Measurements from ENCODE around the gene TAPBP. TPM values are rescaled to one million over a fixed set of nuclear protein-coding genes. Genes with fewer than 3 reads are reported as not detected.
A peak's percentile ranks its signal among the peaks of the same experiment; 100 is the strongest.

TAPBP gene
- polyA plus RNA-seq, 2 of the 4 experiments (the other 2 are of a cell fraction), result 16.8 to 37.5 TPM

GRCh38 chr6:33314515-33314942, 651 bp upstream of the TAPBP start:
- ChIA-PET POLR2A (no interaction called here), CTCF (no interaction called here)
- ATAC-seq (peak; percentile 54 to 57), DNase-seq (ENCODE audit: low read depth in 1 of 2, low spot score in 1 of 2) (peak; percentile 65 to 89), FAIRE-seq (no peak)
- H3K4me3 ChIP-seq, result peak overlapping the region; percentile 74
- peak overlapping the region; percentile 92 for H3K4me2 ChIP-seq
- TF ChIP-seq, protein P1, sequence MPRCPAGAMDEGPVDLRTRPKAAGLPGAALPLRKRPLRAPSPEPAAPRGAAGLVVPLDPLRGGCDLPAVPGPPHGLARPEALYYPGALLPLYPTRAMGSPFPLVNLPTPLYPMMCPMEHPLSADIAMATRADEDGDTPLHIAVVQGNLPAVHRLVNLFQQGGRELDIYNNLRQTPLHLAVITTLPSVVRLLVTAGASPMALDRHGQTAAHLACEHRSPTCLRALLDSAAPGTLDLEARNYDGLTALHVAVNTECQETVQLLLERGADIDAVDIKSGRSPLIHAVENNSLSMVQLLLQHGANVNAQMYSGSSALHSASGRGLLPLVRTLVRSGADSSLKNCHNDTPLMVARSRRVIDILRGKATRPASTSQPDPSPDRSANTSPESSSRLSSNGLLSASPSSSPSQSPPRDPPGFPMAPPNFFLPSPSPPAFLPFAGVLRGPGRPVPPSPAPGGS (IDR thresholded peaks at IDR 0.05), result no peak
- TF ChIP-seq, protein P2, sequence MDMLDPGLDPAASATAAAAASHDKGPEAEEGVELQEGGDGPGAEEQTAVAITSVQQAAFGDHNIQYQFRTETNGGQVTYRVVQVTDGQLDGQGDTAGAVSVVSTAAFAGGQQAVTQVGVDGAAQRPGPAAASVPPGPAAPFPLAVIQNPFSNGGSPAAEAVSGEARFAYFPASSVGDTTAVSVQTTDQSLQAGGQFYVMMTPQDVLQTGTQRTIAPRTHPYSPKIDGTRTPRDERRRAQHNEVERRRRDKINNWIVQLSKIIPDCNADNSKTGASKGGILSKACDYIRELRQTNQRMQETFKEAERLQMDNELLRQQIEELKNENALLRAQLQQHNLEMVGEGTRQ (IDR thresholded peaks at IDR 0.05), result 0 out of 2 replicates have a peak, but pooled peaks have one; percentile 55
- TF ChIP-seq TFCP2L1 (CRISPR knock-in tag; IDR thresholded peaks at IDR 0.05) (no peak), HOXB13 (CRISPR knock-in tag; IDR thresholded peaks at IDR 0.05; ENCODE audit: low read depth) (no peak)
- H3K4me1 ChIP-seq, result peaks cover 35% of the 10 kb centered on the region
- H3K27ac ChIP-seq, result peak overlapping the region; percentile 93 to 97
- 4% methylated on average over 10 of the region's 10 CpGs for WGBS (ENCODE audit: missing lambda C conversion rate)
- H3K9me3 ChIP-seq, result no peaks in the 10 kb centered on the region

GRCh38 chr6:33313105-33313708, 671 bp downstream of the TAPBP start:
- CTCF ChIA-PET, result interaction anchor here (0.9 to 6.0 kb wide), 4 partner anchors 13 to 35 kb away, joined by 3 to 40 read pairs (median 9); partner anchors contain the start of gene RGL2
- WGBS (ENCODE audit: missing lambda C conversion rate), result 3% methylated on average over 6 of the region's 33 CpGs

More at GRCh38 chr6:33313105-33313708, 671 bp downstream of the TAPBP start:
- peak overlapping the region; percentile 92 for H3K4me2 ChIP-seq
- FAIRE-seq (no peak), DNase-seq (ENCODE audit: low read depth in 1 of 2, low spot score in 1 of 2) (no peak), ATAC-seq (peak in 1 of 2 experiments; percentile 16; a peak in 3 of 6 replicates)
- no peaks in the 10 kb centered on the region for H3K9me3 ChIP-seq
- TF ChIP-seq ELK1 (IDR thresholded peaks at IDR 0.05; ENCODE audit: low read depth, low read length), result no peak
- TF ChIP-seq PHF8 (IDR thresholded peaks at IDR 0.05; ENCODE audit: borderline replicate concordance, low read depth), result no peak
- TF ChIP-seq, protein P2 (IDR thresholded peaks at IDR 0.05), result no peak
- no peak for TF ChIP-seq NPAS2 (CRISPR knock-in tag; IDR thresholded peaks at IDR 0.05; ENCODE audit: borderline replicate concordance)
- TF ChIP-seq HDAC2 (IDR thresholded peaks at IDR 0.05), result no peak
- no peak for TF ChIP-seq RAD21 (conservative IDR thresholded peaks at IDR 0.05 in 1 of 2, IDR thresholded peaks at IDR 0.05 in 1 of 2)
- TF ChIP-seq HEYL (CRISPR knock-in tag; IDR thresholded peaks at IDR 0.05), result no peak
- TF ChIP-seq MYC (IDR thresholded peaks at IDR 0.05; ENCODE audit: borderline replicate concordance, low read length), result no peak
- no peak for TF ChIP-seq BHLHE40 (IDR thresholded peaks at IDR 0.05; ENCODE audit: low read depth, low read length)
- no peak for TF ChIP-seq RNF2 (IDR thresholded peaks at IDR 0.05; ENCODE audit: borderline replicate concordance, low read depth)
- TF ChIP-seq FOXS1 (CRISPR knock-in tag; IDR thresholded peaks at IDR 0.05), result no peak
- no peak for TF ChIP-seq SMC3 (IDR thresholded peaks at IDR 0.05)
- TF ChIP-seq ESRRA (IDR thresholded peaks at IDR 0.05; ENCODE audit: borderline replicate concordance, low read length), result no peak
- TF ChIP-seq RCOR1 (IDR thresholded peaks at IDR 0.05; ENCODE audit: low read depth, low read length), result no peak
- TF ChIP-seq HOXB13 (CRISPR knock-in tag; IDR thresholded peaks at IDR 0.05; ENCODE audit: low read depth), result no peak
- no peak for TF ChIP-seq JUNB (IDR thresholded peaks at IDR 0.05)
- no peak for TF ChIP-seq POLR2AphosphoS2 (conservative IDR thresholded peaks at IDR 0.05; ENCODE audit: low read length)
- TF ChIP-seq, protein P3, sequence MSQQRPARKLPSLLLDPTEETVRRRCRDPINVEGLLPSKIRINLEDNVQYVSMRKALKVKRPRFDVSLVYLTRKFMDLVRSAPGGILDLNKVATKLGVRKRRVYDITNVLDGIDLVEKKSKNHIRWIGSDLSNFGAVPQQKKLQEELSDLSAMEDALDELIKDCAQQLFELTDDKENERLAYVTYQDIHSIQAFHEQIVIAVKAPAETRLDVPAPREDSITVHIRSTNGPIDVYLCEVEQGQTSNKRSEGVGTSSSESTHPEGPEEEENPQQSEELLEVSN (IDR thresholded peaks at IDR 0.05; ENCODE audit: borderline replicate concordance, low read depth), result no peak
- no peak for TF ChIP-seq MAFK (IDR thresholded peaks at IDR 0.05; ENCODE audit: partially characterized antibody)
- TF ChIP-seq JUN (IDR thresholded peaks at IDR 0.05), result no peak
- H3K4me1 ChIP-seq, result peaks cover 25% of the 10 kb centered on the region
- POLR2A ChIA-PET, result interaction anchor here (1.1 kb wide), 1 partner anchor 13 kb away, joined by 5 read pairs; no protein-coding TSS in a partner anchor
- peak overlapping the region; percentile 93 to 97 for H3K27ac ChIP-seq
- peak overlapping the region; percentile 74 for H3K4me3 ChIP-seq
